Heart left ventricle (tissue), 16 donors: ENCODE results near the gene KRTAP9-7. TPM values are rescaled to one million over a fixed set of nuclear protein-coding genes. Genes with fewer than 3 reads are reported as not detected.
A peak's percentile ranks its signal among the peaks of the same experiment; 100 is the strongest.

Source experiments
- ATAC-seq, 4 donors: fragments of 200-7000 bp; cut with Tn5 transposase; one replicate each; pipeline ENCODE4 v1.9.1; 2020 to 2022; ENCODE audit warnings: moderate library complexity in 4 of 4, mild to moderate bottlenecking in 3 of 4, moderate number of reproducible peaks in 1 of 4
- DNase-seq, 5 donors: peaks; one replicate each; pipeline ENCODE4 v3.0.0-alpha.2; 2020
- H3K27ac ChIP-seq, 12 donors: fragments of 200-600 bp; sonication (generic) in 4 of 12; one replicate each; pipeline versions ENCODE4 v1.5.0 to v1.8.0; 2016 to 2022; ENCODE audit warnings: mild to moderate bottlenecking in 2 of 12
- H3K27me3 ChIP-seq, 9 donors: fragments of 200-600 bp; sonication (generic) in 2 of 9; one replicate each; pipeline versions ENCODE4 v1.5.1 to v1.8.0; 2016 to 2022; ENCODE audit warnings: mild to moderate bottlenecking in 3 of 9
- H3K36me3 ChIP-seq, 9 donors: fragments of 200-600 bp; sonication (generic) in 2 of 9; one replicate each; pipeline versions ENCODE4 v1.5.0 to v1.8.0; 2018 to 2022; ENCODE audit warnings: mild to moderate bottlenecking in 2 of 9
- H3K4me1 ChIP-seq, 12 donors: fragments of 200-600 bp; sonication (generic) in 4 of 12; one replicate each; pipeline versions ENCODE4 v1.5.0 to v1.8.0; 2016 to 2022; ENCODE audit warnings: mild to moderate bottlenecking in 3 of 12
- H3K4me3 ChIP-seq, 12 donors: fragments of 200-600 bp; sonication (generic) in 4 of 12; one replicate each; pipeline versions ENCODE4 v1.5.0 to v1.8.0; 2017 to 2022; ENCODE audit warnings: mild to moderate bottlenecking in 9 of 12, moderate library complexity in 4 of 12
- H3K9me3 ChIP-seq, 12 donors: fragments of 200-600 bp; sonication (generic) in 4 of 12; one replicate each; pipeline versions ENCODE4 v1.5.0 to v1.8.0; 2016 to 2022; ENCODE audit warnings: mild to moderate bottlenecking in 1 of 12
- CTCF ChIP-seq, 12 donors: fragments of 200-600 bp; sonication (generic) in 4 of 12; IDR thresholded peaks; one replicate each; pipeline versions ENCODE4 v1.5.0 to v1.8.0; 2018 to 2022; ENCODE audit warnings: antibody characterized with exemption in 12 of 12, mild to moderate bottlenecking in 5 of 12
- POLR2A ChIP-seq, 2 donors: fragments of 450-650 bp; IDR thresholded peaks; one replicate each; pipeline ENCODE4 v1.6.1; 2017; ENCODE audit warnings: antibody characterized with exemption in 2 of 2, mild to moderate bottlenecking in 2 of 2, moderate library complexity in 2 of 2
- WGBS, 4 donors: extraction: QIAGEN DNeasy Blood & Tissue Kit in 2 of 4; methylation state at CpG; one replicate each; pipeline versions ENCODE4 v1.1.5 to v1.1.7; 2013 to 2018; 5-methylcytosine and 5-hydroxymethylcytosine counted together
- intact Hi-C, 10 donors: fragments of 100-400 bp; cut with DNase I; formaldehyde crosslinking; loops; one replicate each; pipeline versions ENCODE4 v1.11.1 to v1.14.2; 2022
- polyA plus RNA-seq, 2 donors: library from polyadenylated mRNA; stranded (reverse); fragments of 200-250 nt; gene quantifications; one replicate each; pipeline ENCODE4 v1.2.3, GENCODE V29; 2013
- total RNA-seq, 9 donors: library from RNA; depleted of rRNA in 2 of 9; stranded (reverse); fragments of >200 nt in 2 of 9; fragmentation: NEBNext Ultra II Directional in 3 of 9; extraction: Animal tissue kit (Norgen Biotek cat#: 25700) in 3 of 9; gene quantifications; one replicate each; pipeline versions ENCODE4 v1.1.0 to v1.2.4, GENCODE V29; 2016 to 2023
- donor health status: ischemic (EF 13 %, LVEDD 7.1; RV severe dilation, severe dysfunction).
- donor health status: healthy with polysubstance abuse.
- donor health status: DM: no; HTN: yes; CAD: no.
- donor health status: DM: no; HTN: no; CAD: no.
- donor health status: ischemic (EF 25% LVEDD 6.9; RV normal size, moderate dysfunction).
- donor health status: ischemic (EF 25% LVEDD 5.7; RV mildly dilated, moderate dysfunction).
- donor health status: healthy.
- donor health status: DM: yes; HTN: yes; CAD: no.
- donor health status: ischemic (EF 35%, LVEDD 5.7; RV mildly dilated, moderate dysfunction).
- donor health status: nonischemic (EF 11% LVEDD 7.7; RV severe dilation, severe dysfunction).
- donor health status: DM: yes; HTN: yes; CAD: no.
- donor health status: PGD.
- donor health status: ischemic (EF 29% LVEDD 5.4; RV normal size, mild dysfunction).
- donor health status: nonischemic (EF 23%, LVEDD 6.1; RV moderate dilation, normal function).

KRTAP9-7 gene
- total and polyA plus RNA-seq, 11 donors = not detected

GRCh38 chr17:41315204-41315794, 39.8 kb downstream of the KRTAP9-7 start, which contains the start of gene KRTAP17-1:
Gene KRTAP17-1, minus strand, starts transcription at chr17:41315710. Its CDS starts 60 bp downstream, at chr17:41315650.
- WGBS, 4 donors = 80 to 83% (median 81%) methylated on average over 20 to 24 of the region's 24 CpGs
- Histone ChIP-seq H3K4me3 (no peak within 1 kb of the TSS), H3K36me3 (no peaks in the 10 kb centered on the region), H3K4me1 (no peaks in the 10 kb centered on the region), H3K27ac (no peak within 1 kb of the TSS), H3K27me3 (peaks cover 0 to 21% (median 5%) of the 10 kb centered on the region in 9 donors), H3K9me3 (peaks cover 0 to 13% (median 9%) of the 10 kb centered on the region in 12 donors)
- intact Hi-C loops = no loop called here
- ATAC-seq (no peak), DNase-seq (no peak)
- TF ChIP-seq POLR2A (IDR thresholded peaks at IDR 0.05) (no peak), CTCF (IDR thresholded peaks at IDR 0.05) (no peak)

- Histone ChIP-seq H3K4me1 (no peaks in the 10 kb centered on the region), H3K4me3 (no peak overlapping the region), H3K9me3 (peaks cover 0 to 16% (median 9%) of the 10 kb centered on the region in 12 donors), H3K27me3 (peaks cover 0 to 21% (median 5%) of the 10 kb centered on the region in 9 donors), H3K27ac (no peak overlapping the region), H3K36me3 (no peaks in the 10 kb centered on the region)
- no peak for ATAC-seq
- no peak for TF ChIP-seq POLR2A (IDR thresholded peaks at IDR 0.05)
- no peak for TF ChIP-seq CTCF (IDR thresholded peaks at IDR 0.05)
- intact Hi-C loops = no loop called here
- WGBS, 4 donors = 69 to 75% (median 73%) methylated on average over 15 to 17 of the region's 17 CpGs
- no peak for DNase-seq
Observed at GRCh38 chr17:41315814-41316445, 40.4 kb downstream of the KRTAP9-7 start.

GRCh38 chr17:41318231-41318630, 42.7 kb downstream of the KRTAP9-7 start:
- no peak for DNase-seq
- TF ChIP-seq POLR2A (IDR thresholded peaks at IDR 0.05) (no peak), CTCF (IDR thresholded peaks at IDR 0.05) (no peak)
- Histone ChIP-seq H3K4me1 (no peaks in the 10 kb centered on the region), H3K9me3 (peaks cover 0 to 16% (median 9%) of the 10 kb centered on the region in 12 donors), H3K4me3 (no peak overlapping the region), H3K27me3 (peaks cover 0 to 21% (median 5%) of the 10 kb centered on the region in 9 donors), H3K27ac (no peak overlapping the region), H3K36me3 (no peaks in the 10 kb centered on the region)
- ATAC-seq = no peak
- intact Hi-C loops = no loop called here
- 35 to 68% (median 42%) methylated on average over 2 of the region's 2 CpGs for WGBS, 4 donors

- H3K9me3 ChIP-seq = peaks cover 0 to 16% (median 9%) of the 10 kb centered on the region in 12 donors
- H3K36me3 ChIP-seq = no peaks in the 10 kb centered on the region
- no peaks in the 10 kb centered on the region for H3K4me1 ChIP-seq
- H3K4me3 ChIP-seq = no peak overlapping the region
- DNase-seq (no peak), ATAC-seq (peak in 1 of 4 donors; percentile 41)
- no peaks in the 10 kb centered on the region for H3K27me3 ChIP-seq
- WGBS, 4 donors = 35 to 44% (median 39%) methylated on average over 5 of the region's 5 CpGs
- intact Hi-C loops = loop anchor here in 6 of 10 donors (1.0 to 10.0 kb wide), 8 partner anchors 57 to 519 kb away; partner anchors contain the start of gene KRTAP9-6 (in 1 of the 6)
- no peak overlapping the region for H3K27ac ChIP-seq
- TF ChIP-seq CTCF (IDR thresholded peaks at IDR 0.05) = peak; percentile 35 to 73 (median 59)
- no peak for TF ChIP-seq POLR2A (IDR thresholded peaks at IDR 0.05)
Observed at GRCh38 chr17:41322094-41322902, 46.8 kb downstream of the KRTAP9-7 start.
